ENCODE data around the gene RDH8. TPM values are rescaled to one million over a fixed set of nuclear protein-coding genes. Genes with fewer than 3 reads are reported as not detected.

Gene RDH8
- total and polyA plus RNA-seq, 10 of the 15 experiments (the other 5 are each of a cell fraction or from before 2014, with no cell fraction given) = 0.04 to 0.58 (median 0.05) TPM; not detected in 7

GRCh38 chr19:10027158-10027997 is 14.1 kb downstream of the RDH8 start (continued):
- TF ChIP-seq ZNF592 (IDR thresholded peaks at IDR 0.05) = no peak
- TF ChIP-seq E4F1 (IDR thresholded peaks at IDR 0.05; ENCODE audit: borderline replicate concordance, partially characterized antibody) = no peak
- TF ChIP-seq SIN3A (IDR thresholded peaks at IDR 0.05; ENCODE audit: low read depth, low read length) = no peak
- no peak for TF ChIP-seq ELK1 (IDR thresholded peaks at IDR 0.05; ENCODE audit: low read depth, low read length)
- TF ChIP-seq SMC3 (IDR thresholded peaks at IDR 0.05; ENCODE audit: borderline replicate concordance, low read length) = peak; percentile 80
- TF ChIP-seq NR2C2 (IDR thresholded peaks at IDR 0.05; ENCODE audit: borderline replicate concordance, control insufficient read depth, insufficient read length, low read depth) = no peak
- no peak for TF ChIP-seq ZNF622 (IDR thresholded peaks at IDR 0.05)
- peak; percentile 67; the same call in 1 of the 2 replicates for TF ChIP-seq CREM (IDR thresholded peaks at IDR 0.05; ENCODE audit: low read depth)
- no peak for TF ChIP-seq PML (IDR thresholded peaks at IDR 0.05; ENCODE audit: low read length)
- peak; percentile 14 for TF ChIP-seq SP1 (IDR thresholded peaks at IDR 0.05; ENCODE audit: low read depth, low read length)
- TF ChIP-seq PAX8 (IDR thresholded peaks at IDR 0.05) = no peak
- no peak for TF ChIP-seq ZBTB40 (IDR thresholded peaks at IDR 0.05; ENCODE audit: borderline replicate concordance)
- TF ChIP-seq MXI1 (IDR thresholded peaks at IDR 0.05; ENCODE audit: low read depth, low read length) = no peak
- TF ChIP-seq E2F4 (IDR thresholded peaks at IDR 0.05; ENCODE audit: low read depth, low read length) = no peak
- peak; percentile 62 for TF ChIP-seq IKZF1 (conservative IDR thresholded peaks at IDR 0.05)
- no peak for TF ChIP-seq POU2F2 (IDR thresholded peaks at IDR 0.05; ENCODE audit: borderline replicate concordance, low read depth, low read length)

All from GM12878 (cell line).